ENCODE results near the gene PP2D1.

DNA sequence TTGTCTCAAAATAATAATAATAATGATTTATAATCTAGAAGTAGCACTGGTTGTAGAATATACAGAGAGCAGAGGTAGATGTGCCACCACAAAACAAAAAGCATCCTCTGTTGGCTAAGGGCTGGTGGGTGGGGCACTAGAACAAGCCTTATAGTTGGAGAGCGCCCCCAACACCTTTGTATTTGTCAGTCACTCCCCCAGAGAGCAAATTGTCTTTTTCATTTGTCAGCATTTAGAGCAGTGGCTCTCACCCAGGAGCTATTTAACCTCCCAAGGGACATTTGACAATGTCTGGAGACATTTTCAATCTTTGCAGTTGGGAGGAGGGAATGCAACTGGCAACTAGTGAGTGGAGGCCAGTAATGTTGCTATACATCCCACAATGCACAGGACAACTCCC lies 34.5 kb upstream of the PP2D1 start:
- TF ChIP-seq FOXP2 (optimal IDR thresholded peaks at IDR 0.05; ENCODE audit: control extremely low read depth, extremely low read length, insufficient read depth) (no peak), EZH2 (IDR thresholded peaks at IDR 0.05) (no peak), POLR2AphosphoS5 (IDR thresholded peaks at IDR 0.05; ENCODE audit: borderline replicate concordance, low read depth, low read length) (no peak)
